Measurements from ENCODE around the gene PSORS1C2. TPM values are rescaled to one million over a fixed set of nuclear protein-coding genes. Genes with fewer than 3 reads are reported as not detected.
A peak's percentile ranks its signal among the peaks of the same experiment; 100 is the strongest.

PSORS1C2 gene
- total and polyA plus RNA-seq, 2 donors (not counting 3 experiments of a cell fraction or from before 2014, with no cell fraction given) = not detected

DNA sequence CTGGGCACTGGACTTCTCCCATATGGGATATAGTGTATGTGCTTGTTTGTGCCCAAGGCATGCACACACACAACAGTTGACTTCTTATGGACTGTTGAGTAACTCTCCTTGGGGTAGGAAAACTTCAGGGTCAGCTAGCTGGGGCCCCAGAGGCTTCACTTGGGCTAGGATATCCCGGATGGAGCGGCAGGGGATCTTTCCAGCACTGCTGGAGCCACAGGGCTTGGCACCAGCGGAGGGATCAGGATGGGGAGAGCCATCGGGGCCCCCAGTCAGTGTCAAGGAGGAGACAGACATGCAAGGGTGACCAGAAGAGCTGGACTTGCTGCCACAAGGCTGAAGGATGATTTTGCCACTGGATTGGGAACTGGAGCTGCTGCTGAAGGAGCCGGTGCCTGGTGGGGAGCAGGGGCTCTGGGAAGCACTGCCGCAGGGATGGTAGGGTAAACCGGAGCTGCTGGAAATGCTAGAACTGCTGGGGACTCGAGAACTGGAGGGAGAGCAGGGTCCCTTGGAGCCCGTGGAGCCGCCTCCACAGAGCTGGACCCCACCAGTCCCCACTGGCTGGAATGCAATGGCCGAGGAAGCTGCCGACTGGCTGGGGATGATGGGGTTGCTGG, 22.8 kb downstream of the PSORS1C2 start:
- no peaks in the 10 kb centered on the region for H3K36me3 ChIP-seq (ENCODE audit: control insufficient read depth in 2 of 2, extremely low read depth in 1 of 2, insufficient read depth in 2 of 2, low read length in 2 of 2)
- no peak overlapping the region for H3K4me2 ChIP-seq (ENCODE audit: insufficient read depth, low read length)
- no peaks in the 10 kb centered on the region for H3K27me3 ChIP-seq (ENCODE audit: control insufficient read depth in 2 of 2, insufficient read depth in 2 of 2, low read length in 2 of 2)
- intact Hi-C loops (cut with micrococcal nuclease) = no loop called here
- H3K9me1 ChIP-seq (replicated peaks; ENCODE audit: control insufficient read depth, extremely low read depth, insufficient read depth, low read length) = no peaks in the 10 kb centered on the region
- no peaks in the 10 kb centered on the region for H3K79me2 ChIP-seq (ENCODE audit: control insufficient read depth, insufficient read depth, low read length)
- H4K20me1 ChIP-seq (replicated peaks; ENCODE audit: control insufficient read depth, extremely low read depth, insufficient read depth, low read length) = no peaks in the 10 kb centered on the region
- H3K4me3 ChIP-seq (replicated peaks in 1 of 3; ENCODE audit: insufficient read depth in 1 of 3, low read depth in 1 of 3, low read length in 3 of 3) = no peak overlapping the region
- dilution Hi-C loops (cut with MboI; ENCODE audit: extremely low pct_ligation_motif_present, low sequenced_read_pairs) = no loop called here
- H2AFZ ChIP-seq (ENCODE audit: low read depth, low read length) = no peak overlapping the region
- H3K4me1 ChIP-seq (ENCODE audit: control insufficient read depth, extremely low read depth, insufficient read depth, low read length) = peaks cover 21% of the 10 kb centered on the region
- no peak overlapping the region for H3K9ac ChIP-seq (replicated peaks; ENCODE audit: extremely low read depth, insufficient read depth, low read length)
- BruUV-seq (replicated peaks) = no TSS peak
- TF ChIP-seq JUN (IDR thresholded peaks at IDR 0.05; ENCODE audit: borderline replicate concordance, insufficient read depth, insufficient read length, low read depth) (no peak), MYC (IDR thresholded peaks at IDR 0.05; ENCODE audit: low read depth, low read length) (no peak)
- DNase-seq (ENCODE audit: low read depth, low spot score) (no peak), FAIRE-seq (no peak)
- no peak overlapping the region for H3K27ac ChIP-seq (ENCODE audit: insufficient read depth, low read depth, low read length)
- ChIA-PET CTCF (interaction anchor here (0.6 to 8.2 kb wide), 13 partner anchors 11 to 294 kb away, joined by 3 to 102 read pairs (median 9); partner anchors contain the start of gene MUCL3), POLR2A (interaction anchor here (1.3 kb wide), 1 partner anchor 29 kb away, joined by 3 read pairs; no protein-coding TSS in a partner anchor)
- H3K9me3 ChIP-seq (replicated peaks; ENCODE audit: control insufficient read depth, insufficient read depth, low read length) = no peaks in the 10 kb centered on the region

GRCh38 chr6:31114970-31115849, 23.7 kb downstream of the PSORS1C2 start:
- CTCF ChIA-PET = interaction anchor here (0.6 to 8.2 kb wide), 25 partner anchors 12 to 1839 kb away, joined by 3 to 102 read pairs (median 4); partner anchors contain the start of genes GTF2H4, MUCL3 and VARS2
- Histone ChIP-seq H3K9ac (replicated peaks; ENCODE audit: extremely low read depth, insufficient read depth, low read length) (peak overlapping the region; percentile 38), H3K27me3 (ENCODE audit: control insufficient read depth in 2 of 2, insufficient read depth in 2 of 2, low read length in 2 of 2) (peaks cover 4 to 6% of the 10 kb centered on the region in 2 experiments), H4K20me1 (replicated peaks; ENCODE audit: control insufficient read depth, extremely low read depth, insufficient read depth, low read length) (no peaks in the 10 kb centered on the region), H3K9me1 (replicated peaks; ENCODE audit: control insufficient read depth, extremely low read depth, insufficient read depth, low read length) (no peaks in the 10 kb centered on the region), H3K9me3 (replicated peaks; ENCODE audit: control insufficient read depth, insufficient read depth, low read length) (no peaks in the 10 kb centered on the region), H3K36me3 (ENCODE audit: control insufficient read depth in 2 of 2, extremely low read depth in 1 of 2, insufficient read depth in 2 of 2, low read length in 2 of 2) (no peaks in the 10 kb centered on the region), H3K4me3 (replicated peaks in 1 of 3; ENCODE audit: insufficient read depth in 1 of 3, low read depth in 1 of 3, low read length in 3 of 3) (peak overlapping the region in 1 of 3 experiments; percentile 3), H3K4me2 (ENCODE audit: insufficient read depth, low read length) (peak overlapping the region; percentile 53), H3K27ac (ENCODE audit: insufficient read depth, low read depth, low read length) (peak overlapping the region; percentile 51), H3K79me2 (ENCODE audit: control insufficient read depth, insufficient read depth, low read length) (no peaks in the 10 kb centered on the region), H2AFZ (ENCODE audit: low read depth, low read length) (peak overlapping the region; percentile 93), H3K4me1 (ENCODE audit: control insufficient read depth, extremely low read depth, insufficient read depth, low read length) (peaks cover 21% of the 10 kb centered on the region)
- DNase-seq (ENCODE audit: low read depth, low spot score) (peak; percentile 51), FAIRE-seq (peak; percentile 85)
- intact Hi-C loops (cut with micrococcal nuclease) = loop anchor here (1.0 kb wide), 2 partner anchors 21 to 28 kb away; no protein-coding TSS in a partner anchor
- BruUV-seq (replicated peaks) = TSS peak; percentile 48
- no peak for TF ChIP-seq MYC (IDR thresholded peaks at IDR 0.05; ENCODE audit: low read depth, low read length)
- TF ChIP-seq GATA2 (IDR thresholded peaks at IDR 0.05; ENCODE audit: insufficient read depth, insufficient read length, low read depth, low read length) = no peak
- TF ChIP-seq, protein P1, sequence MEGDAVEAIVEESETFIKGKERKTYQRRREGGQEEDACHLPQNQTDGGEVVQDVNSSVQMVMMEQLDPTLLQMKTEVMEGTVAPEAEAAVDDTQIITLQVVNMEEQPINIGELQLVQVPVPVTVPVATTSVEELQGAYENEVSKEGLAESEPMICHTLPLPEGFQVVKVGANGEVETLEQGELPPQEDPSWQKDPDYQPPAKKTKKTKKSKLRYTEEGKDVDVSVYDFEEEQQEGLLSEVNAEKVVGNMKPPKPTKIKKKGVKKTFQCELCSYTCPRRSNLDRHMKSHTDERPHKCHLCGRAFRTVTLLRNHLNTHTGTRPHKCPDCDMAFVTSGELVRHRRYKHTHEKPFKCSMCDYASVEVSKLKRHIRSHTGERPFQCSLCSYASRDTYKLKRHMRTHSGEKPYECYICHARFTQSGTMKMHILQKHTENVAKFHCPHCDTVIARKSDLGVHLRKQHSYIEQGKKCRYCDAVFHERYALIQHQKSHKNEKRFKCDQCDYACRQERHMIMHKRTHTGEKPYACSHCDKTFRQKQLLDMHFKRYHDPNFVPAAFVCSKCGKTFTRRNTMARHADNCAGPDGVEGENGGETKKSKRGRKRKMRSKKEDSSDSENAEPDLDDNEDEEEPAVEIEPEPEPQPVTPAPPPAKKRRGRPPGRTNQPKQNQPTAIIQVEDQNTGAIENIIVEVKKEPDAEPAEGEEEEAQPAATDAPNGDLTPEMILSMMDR (IDR thresholded peaks at IDR 0.05; ENCODE audit: extremely low read depth in 1 of 2, insufficient read depth in 1 of 2, low read depth in 1 of 2, low read length in 2 of 2) = peak; percentile 13 to 20
- no peak for TF ChIP-seq JUN (IDR thresholded peaks at IDR 0.05; ENCODE audit: borderline replicate concordance, insufficient read depth, insufficient read length, low read depth)
- no peak for TF ChIP-seq FOS (IDR thresholded peaks at IDR 0.05; ENCODE audit: borderline replicate concordance, insufficient read depth, low read length)
- POLR2A ChIA-PET = interaction anchor here (0.6 to 2.2 kb wide), 4 partner anchors 21 to 558 kb away, joined by 3 to 8 read pairs (median 4); partner anchors contain the start of gene PRR3
- dilution Hi-C loops (cut with MboI; ENCODE audit: extremely low pct_ligation_motif_present, low sequenced_read_pairs) = no loop called here
